Right atrium auricular region (tissue), 2 donors: ENCODE results near the gene OLFML2A. TPM values are rescaled to one million over a fixed set of nuclear protein-coding genes. Genes with fewer than 3 reads are reported as not detected.
A peak's percentile ranks its signal among the peaks of the same experiment; 100 is the strongest.

Experiments used
- DNase-seq: peaks from one replicate; pipeline ENCODE4 v3.0.0-alpha.2; 2019; ENCODE audit warnings: low spot score
- H3K27ac ChIP-seq, 2 donors: fragments of 200-600 bp; sonication (generic); 1 replicate in 1 of 2; 2 replicates in 1 of 2; pipeline ENCODE4 v1.5.1; 2016 to 2019
- H3K27me3 ChIP-seq, 2 donors: fragments of 200-600 bp; sonication (generic); one replicate each; pipeline versions ENCODE4 v1.5.1 to v1.6.0; 2017 to 2019
- H3K36me3 ChIP-seq: fragments of 200-600 bp; sonication (generic); one replicate; pipeline ENCODE4 v1.5.1; 2016
- H3K4me1 ChIP-seq, 2 donors: fragments of 200-600 bp; sonication (generic); one replicate each; pipeline versions ENCODE4 v1.5.1 to v1.6.0; 2017 to 2019
- H3K4me3 ChIP-seq, 2 donors: fragments of 200-600 bp; sonication (generic); 1 replicate in 1 of 2; 2 replicates in 1 of 2; pipeline ENCODE4 v1.5.1; 2017 to 2019; ENCODE audit warnings: mild to moderate bottlenecking in 1 of 2, moderate library complexity in 1 of 2
- H3K9me3 ChIP-seq, 2 donors: fragments of 200-600 bp; sonication (generic); one replicate each; pipeline ENCODE4 v1.5.1; 2019
- CTCF ChIP-seq, 2 donors: fragments of 200-600 bp; sonication (generic); IDR thresholded peaks; one replicate each; pipeline ENCODE4 v1.5.1; 2019; ENCODE audit warnings: antibody characterized with exemption in 2 of 2
- total RNA-seq, 2 donors: library from RNA; depleted of rRNA; stranded (reverse); fragments of >200 nt; gene quantifications; one replicate each; pipeline ENCODE4 v1.1.0, GENCODE V29; 2016

Gene OLFML2A
- total RNA-seq, 2 donors from 2014 or later = 41.2 to 53.2 TPM

- no peaks in the 10 kb centered on the region for H3K36me3 ChIP-seq
- H3K27ac ChIP-seq = no peak overlapping the region
- TF ChIP-seq CTCF (IDR thresholded peaks at IDR 0.05) = no peak
- H3K4me3 ChIP-seq = no peak overlapping the region
- H3K27me3 ChIP-seq = no peaks in the 10 kb centered on the region
- H3K4me1 ChIP-seq = no peaks in the 10 kb centered on the region
- H3K9me3 ChIP-seq = no peaks in the 10 kb centered on the region
- DNase-seq = no peak
Measured at GRCh38 chr9:124761710-124762109, 15.2 kb upstream of the OLFML2A start.

DNA sequence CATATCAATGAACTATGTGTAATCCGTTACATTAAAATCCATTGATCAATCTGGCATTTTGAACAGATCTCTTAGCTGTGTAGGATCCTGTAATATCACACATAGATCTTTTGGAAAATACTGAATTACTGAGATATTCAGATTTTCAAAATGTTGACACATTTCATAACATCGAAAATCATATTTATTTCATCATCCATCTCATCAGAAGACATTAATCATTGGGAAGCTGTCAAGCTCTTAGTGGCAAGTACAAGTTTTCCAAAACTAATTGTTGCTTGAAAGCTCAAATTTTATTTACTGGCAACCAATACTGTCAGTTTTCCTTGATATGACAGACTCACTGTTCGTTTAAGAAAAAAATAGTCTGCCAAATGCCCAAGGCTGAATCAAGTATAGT lies 14.3 kb upstream of the OLFML2A start:
- H3K9me3 ChIP-seq = no peaks in the 10 kb centered on the region
- H3K4me3 ChIP-seq = no peak overlapping the region
- H3K27ac ChIP-seq = no peak overlapping the region
- DNase-seq = no peak
- no peaks in the 10 kb centered on the region for H3K27me3 ChIP-seq
- no peak for TF ChIP-seq CTCF (IDR thresholded peaks at IDR 0.05)
- H3K4me1 ChIP-seq = no peaks in the 10 kb centered on the region
- H3K36me3 ChIP-seq = no peaks in the 10 kb centered on the region

GRCh38 chr9:124764774-124765438 lies 12.0 kb upstream of the OLFML2A start:
- peak in 1 of 2 donors; percentile 41 for TF ChIP-seq CTCF (IDR thresholded peaks at IDR 0.05)
- Histone ChIP-seq H3K36me3 (no peaks in the 10 kb centered on the region), H3K4me3 (no peak overlapping the region), H3K27ac (no peak overlapping the region), H3K4me1 (peaks cover 0 to 7% of the 10 kb centered on the region in 2 donors), H3K9me3 (no peaks in the 10 kb centered on the region), H3K27me3 (no peaks in the 10 kb centered on the region)
- no peak for DNase-seq

GRCh38 chr9:124765439-124765835 lies 11.5 kb upstream of the OLFML2A start:
- H3K36me3 ChIP-seq = no peaks in the 10 kb centered on the region
- H3K4me3 ChIP-seq = no peak overlapping the region
- no peak overlapping the region for H3K27ac ChIP-seq
- no peaks in the 10 kb centered on the region for H3K27me3 ChIP-seq
- no peak for TF ChIP-seq CTCF (IDR thresholded peaks at IDR 0.05)
- H3K4me1 ChIP-seq = peaks cover 0 to 12% of the 10 kb centered on the region in 2 donors
- H3K9me3 ChIP-seq = no peaks in the 10 kb centered on the region
- no peak for DNase-seq

- peaks cover 0 to 15% of the 10 kb centered on the region in 2 donors for H3K4me1 ChIP-seq
- no peaks in the 10 kb centered on the region for H3K36me3 ChIP-seq
- H3K27ac ChIP-seq = no peak overlapping the region
- H3K4me3 ChIP-seq = no peak overlapping the region
- TF ChIP-seq CTCF (IDR thresholded peaks at IDR 0.05) = no peak
- H3K9me3 ChIP-seq = no peaks in the 10 kb centered on the region
- DNase-seq = no peak
- no peaks in the 10 kb centered on the region for H3K27me3 ChIP-seq
Measured at GRCh38 chr9:124766326-124766725, 10.6 kb upstream of the OLFML2A start.
